Measurements from ENCODE around the gene CBR1. TPM values are rescaled to one million over a fixed set of nuclear protein-coding genes. Genes with fewer than 3 reads are reported as not detected.

The CBR1 gene
- total and polyA plus RNA-seq, 2 of the 8 experiments (the other 6 are each of a cell fraction or from before 2014, with no cell fraction given) = 1.8 to 207 TPM

GRCh38 chr21:36022427-36023091 lies 47.3 kb upstream of the CBR1 start (continued):
- TF ChIP-seq JUND (IDR thresholded peaks at IDR 0.05; ENCODE audit: low read length) (no peak), CREB1 (IDR thresholded peaks at IDR 0.05) (no peak), RBBP5 (IDR thresholded peaks at IDR 0.05; ENCODE audit: borderline replicate concordance, low read depth, low read length) (no peak), CHD2 (IDR thresholded peaks at IDR 0.05; ENCODE audit: low read length) (no peak), POU5F1 (IDR thresholded peaks at IDR 0.05; ENCODE audit: low read depth, low read length) (no peak), SP4 (IDR thresholded peaks at IDR 0.05; ENCODE audit: low read length) (no peak)

Measured in H1 (cell line).